Superior temporal gyrus (tissue), 1 donor: ENCODE results near the gene MED12L.

Source experiments
- DNase-seq: peaks from one replicate; pipeline ENCODE4 v3.0.0-alpha.2; 2016; ENCODE audit errors: extremely low spot score

Gene MED12L

GRCh38 chr3:151178208-151178845, 92.9 kb downstream of the MED12L start:
- no peak for DNase-seq

GRCh38 chr3:151182349-151183079, 97.0 kb downstream of the MED12L start:
- no peak for DNase-seq

GRCh38 chr3:151183265-151183671, 97.8 kb downstream of the MED12L start:
- DNase-seq, result no peak

- DNase-seq, result no peak
Observed at GRCh38 chr3:151191095-151191494, 105.6 kb downstream of the MED12L start.

GRCh38 chr3:151192545-151192944, 107.1 kb downstream of the MED12L start:
- no peak for DNase-seq

GRCh38 chr3:151195826-151196225, 110.4 kb downstream of the MED12L start:
- no peak for DNase-seq

- no peak for DNase-seq
Observed at GRCh38 chr3:151196434-151196833, 111.0 kb downstream of the MED12L start.

GRCh38 chr3:151197228-151197627, 111.8 kb downstream of the MED12L start:
- no peak for DNase-seq

GRCh38 chr3:151197981-151198767, 112.7 kb downstream of the MED12L start:
- no peak for DNase-seq

- no peak for DNase-seq
Observed at GRCh38 chr3:151198849-151199248, 113.4 kb downstream of the MED12L start.

GRCh38 chr3:151199554-151200438, 114.3 kb downstream of the MED12L start:
- no peak for DNase-seq

- DNase-seq, result no peak
Observed at GRCh38 chr3:151200586-151200985, 115.1 kb downstream of the MED12L start.

GRCh38 chr3:151201051-151201730, 115.7 kb downstream of the MED12L start:
- no peak for DNase-seq

GRCh38 chr3:151203051-151203420, 117.6 kb downstream of the MED12L start, which contains the start of gene GPR171:
Gene GPR171 (minus strand): TSS chr3:151203216. CDS start chr3:151199386, 3,830 bp downstream.
- DNase-seq, result no peak

GRCh38 chr3:151204530-151205402, 119.3 kb downstream of the MED12L start:
- DNase-seq, result no peak

- no peak for DNase-seq
Observed at GRCh38 chr3:151205482-151205881, 120.0 kb downstream of the MED12L start.

GRCh38 chr3:151206201-151206600, 120.7 kb downstream of the MED12L start:
- DNase-seq, result no peak

- DNase-seq, result no peak
Observed at GRCh38 chr3:151209654-151210053, 124.2 kb downstream of the MED12L start.

GRCh38 chr3:151210676-151211381, 125.4 kb downstream of the MED12L start:
- DNase-seq, result no peak
